CD14-positive monocyte (primary cell): ENCODE measurements around the gene CELF5. TPM values are rescaled to one million over a fixed set of nuclear protein-coding genes. Genes with fewer than 3 reads are reported as not detected.

Experiments used
- DNase-seq, 3 donors: peaks; one replicate each; pipeline ENCODE4 v3.0.0-alpha.2; 2011 to 2022
- H2AFZ ChIP-seq: 2 replicates; pipeline ENCODE4 v1.6.0; 2012; ENCODE audit warnings: mild to moderate bottlenecking, low read depth, low read length, inconsistent platforms; ENCODE audit not compliant: insufficient read depth, poor library complexity, severe bottlenecking
- H3K27ac ChIP-seq, 2 donors: 1 replicate in 1 of 2; 2 replicates in 1 of 2; pipeline ENCODE4 v1.5.1; 2012 to 2013; ENCODE audit warnings: low read length in 2 of 2, control low read depth in 1 of 2, inconsistent platforms in 1 of 2, low read depth in 1 of 2, mild to moderate bottlenecking in 1 of 2
- H3K27me3 ChIP-seq, 2 donors: one replicate each; pipeline versions ENCODE4 v1.6.0 to v1.6.1; 2011 to 2013; ENCODE audit warnings: low read length in 2 of 2; ENCODE audit not compliant: control insufficient read depth in 2 of 2, insufficient read depth in 2 of 2
- H3K36me3 ChIP-seq, 2 donors: replicated peaks in 1 of 2; 1 replicate in 1 of 2; 2 replicates in 1 of 2; pipeline versions ENCODE4 v1.5.1 to v1.6.1; 2012 to 2013; ENCODE audit warnings: low read length in 2 of 2, control low read depth in 1 of 2, inconsistent platforms in 1 of 2, mild to moderate bottlenecking in 1 of 2; ENCODE audit not compliant: insufficient read depth in 2 of 2, control insufficient read depth in 1 of 2
- H3K4me1 ChIP-seq, 2 donors: 1 replicate in 1 of 2; 2 replicates in 1 of 2; pipeline versions ENCODE4 v1.5.1 to v1.6.1; 2012 to 2013; ENCODE audit warnings: low read length in 2 of 2, control low read depth in 1 of 2, inconsistent platforms in 1 of 2, mild to moderate bottlenecking in 1 of 2, moderate library complexity in 1 of 2; ENCODE audit not compliant: insufficient read depth in 2 of 2, control insufficient read depth in 1 of 2
- H3K4me2 ChIP-seq: replicated peaks from 2 replicates; pipeline ENCODE3; 2012; ENCODE audit warnings: low read length, moderate library complexity, mild to moderate bottlenecking; ENCODE audit not compliant: poor library complexity, severe bottlenecking; ENCODE audit errors: extremely low read depth
- H3K4me3 ChIP-seq, 3 experiments: fragments of 200-600 bp in 1 of 3; sonication (generic) in 1 of 3; replicated peaks in 1 of 3; 1 replicate in 2 of 3; 2 replicates in 1 of 3; pipeline ENCODE4 v1.5.1; 2011 to 2013; ENCODE audit warnings: low read length in 3 of 3, mild to moderate bottlenecking in 3 of 3, control low read depth in 2 of 3, low read depth in 2 of 3, inconsistent platforms in 1 of 3, moderate library complexity in 1 of 3
- H3K79me2 ChIP-seq: 2 replicates; pipeline ENCODE4 v1.6.0; 2012; ENCODE audit warnings: mild to moderate bottlenecking, control low read depth, inconsistent platforms, low read length, moderate library complexity; ENCODE audit not compliant: insufficient read depth
- H3K9ac ChIP-seq: 2 replicates; pipeline ENCODE4 v1.6.0; 2017; ENCODE audit warnings: low read length, mild to moderate bottlenecking; ENCODE audit not compliant: insufficient read depth, poor library complexity, severe bottlenecking
- H3K9me3 ChIP-seq, 2 donors: replicated peaks in 1 of 2; 1 replicate in 1 of 2; 2 replicates in 1 of 2; pipeline versions ENCODE4 v1.5.1 to v1.6.1; 2012 to 2013; ENCODE audit warnings: low read length in 2 of 2, control low read depth in 1 of 2; ENCODE audit not compliant: control insufficient read depth in 1 of 2, insufficient read depth in 1 of 2
- H4K20me1 ChIP-seq: 2 replicates; pipeline ENCODE4 v1.6.0; 2012; ENCODE audit warnings: mild to moderate bottlenecking, low read length, control low read depth, moderate library complexity; ENCODE audit not compliant: insufficient read depth
- H3K27ac Mint-ChIP-seq, 7 donors: one replicate each; pipeline ENCODE4 v1.8.0; 2020; ENCODE audit warnings: mild to moderate bottlenecking in 7 of 7, mixed read lengths in 7 of 7, moderate library complexity in 6 of 7, inconsistent platforms in 2 of 7
- H3K27me3 Mint-ChIP-seq, 3 donors: one replicate each; pipeline ENCODE4 v1.8.0; 2021 to 2022; ENCODE audit warnings: low read depth in 3 of 3, mild to moderate bottlenecking in 3 of 3, mixed read lengths in 3 of 3, moderate library complexity in 3 of 3, inconsistent platforms in 1 of 3
- H3K36me3 Mint-ChIP-seq, 2 donors: one replicate each; pipeline ENCODE4 v1.8.0; 2020; ENCODE audit warnings: mixed read lengths in 2 of 2, inconsistent platforms in 1 of 2, mild to moderate bottlenecking in 1 of 2
- H3K4me1 Mint-ChIP-seq: one replicate; pipeline ENCODE4 v1.8.0; 2020; ENCODE audit warnings: mild to moderate bottlenecking, mixed read lengths
- H3K4me3 Mint-ChIP-seq, 2 donors: one replicate each; pipeline ENCODE4 v1.8.0; 2020; ENCODE audit warnings: mild to moderate bottlenecking in 2 of 2, mixed read lengths in 2 of 2, moderate library complexity in 1 of 2
- H3K9me3 Mint-ChIP-seq, 7 donors: one replicate each; pipeline ENCODE4 v1.8.0; 2020 to 2022; ENCODE audit warnings: mixed read lengths in 7 of 7, mild to moderate bottlenecking in 6 of 7, moderate library complexity in 6 of 7, inconsistent platforms in 2 of 7
- CTCF ChIP-seq: fragments of 200-600 bp; IDR thresholded peaks from one replicate; pipeline ENCODE4 v1.8.0; 2022; ENCODE audit warnings: antibody characterized with exemption, mild to moderate bottlenecking
- WGBS: methylation state at CpG from one replicate; pipeline ENCODE4 v1.1.5; 2013; ENCODE audit warnings: missing lambda C conversion rate; ENCODE audit not compliant: insufficient coverage; 5-methylcytosine and 5-hydroxymethylcytosine counted together
- intact Hi-C, 2 donors: fragments of 100-400 bp; cut with micrococcal nuclease; formaldehyde crosslinking; loops; one replicate each; pipeline versions ENCODE4 v1.15.0 to v1.15.1; 2023
- polyA plus RNA-seq, 3 donors: library from polyadenylated mRNA; depleted of rRNA in 1 of 3; unstranded in 2 of 3; stranded (reverse) in 1 of 3; fragments of 300-500 nt in 2 of 3; fragments of >200 nt in 1 of 3; fragmentation: Illumina TruSeq in 2 of 3; gene quantifications; 1 replicate in 2 of 3; 2 replicates in 1 of 3; pipeline ENCODE4 v1.2.3, GENCODE V29; 2012 to 2021

Gene CELF5
- polyA plus RNA-seq, 3 donors = not detected

- 80% methylated on average over 6 of the region's 8 CpGs for WGBS
- TF ChIP-seq CTCF = no peak
- Histone ChIP-seq H3K36me3 (no peaks in the 10 kb centered on the region), H3K9me3 (peaks cover 5 to 13% of the 10 kb centered on the region in 2 donors), H3K79me2 (no peaks in the 10 kb centered on the region), H2AFZ (no peak overlapping the region), H3K27me3 (no peaks in the 10 kb centered on the region), H4K20me1 (no peaks in the 10 kb centered on the region), H3K27ac (no peak overlapping the region), H3K4me1 (no peaks in the 10 kb centered on the region), H3K4me3 (no peak overlapping the region), H3K9ac (no peak overlapping the region), H3K4me2 (no peak overlapping the region)
- H3K9me3 Mint-ChIP-seq = peaks cover 3 to 14% (median 13%) of the 10 kb centered on the region in 7 donors
- H3K27ac Mint-ChIP-seq = no peak overlapping the region
- peaks cover 8 to 17% (median 11%) of the 10 kb centered on the region in 3 donors for H3K27me3 Mint-ChIP-seq
- no peak overlapping the region for H3K4me3 Mint-ChIP-seq
- H3K4me1 Mint-ChIP-seq = no peaks in the 10 kb centered on the region
- DNase-seq = no peak
- H3K36me3 Mint-ChIP-seq = no peaks in the 10 kb centered on the region
- intact Hi-C loops = no loop called here
These were observed 26.8 kb downstream of the CELF5 start for GRCh38 chr19:3251229-3251628.

- Mint-ChIP-seq H3K27me3 (peaks cover 8 to 17% (median 9%) of the 10 kb centered on the region in 3 donors), H3K4me1 (no peaks in the 10 kb centered on the region), H3K4me3 (no peak overlapping the region), H3K36me3 (no peaks in the 10 kb centered on the region), H3K9me3 (peaks cover 3 to 14% (median 13%) of the 10 kb centered on the region in 7 donors), H3K27ac (no peak overlapping the region)
- intact Hi-C loops = no loop called here
- Histone ChIP-seq H3K79me2 (no peaks in the 10 kb centered on the region), H3K4me3 (no peak overlapping the region), H3K9ac (no peak overlapping the region), H3K4me1 (no peaks in the 10 kb centered on the region), H3K36me3 (no peaks in the 10 kb centered on the region), H3K27me3 (no peaks in the 10 kb centered on the region), H3K9me3 (peaks cover 5 to 13% of the 10 kb centered on the region in 2 donors), H3K27ac (no peak overlapping the region), H4K20me1 (no peaks in the 10 kb centered on the region), H3K4me2 (no peak overlapping the region), H2AFZ (no peak overlapping the region)
- no peak for TF ChIP-seq CTCF
- 88% methylated on average over 2 of the region's 2 CpGs for WGBS
- no peak for DNase-seq
These were observed 28.2 kb downstream of the CELF5 start for GRCh38 chr19:3252650-3253049.
